Left hindlimb (tissue), 1 donor: Measurements from ENCODE around the gene ALDH6A1.
A peak's percentile ranks its signal among the peaks of the same experiment; 100 is the strongest.
"Not testable (repeated sequence)": the region's sequence is repeated elsewhere in the genome, so short reads cannot be mapped to it uniquely, and the experiment has no call there.

ENCODE experiments used
- DNase-seq: peaks from one replicate; pipeline ENCODE4 v3.0.0-alpha.2; 2018

The ALDH6A1 gene

DNA sequence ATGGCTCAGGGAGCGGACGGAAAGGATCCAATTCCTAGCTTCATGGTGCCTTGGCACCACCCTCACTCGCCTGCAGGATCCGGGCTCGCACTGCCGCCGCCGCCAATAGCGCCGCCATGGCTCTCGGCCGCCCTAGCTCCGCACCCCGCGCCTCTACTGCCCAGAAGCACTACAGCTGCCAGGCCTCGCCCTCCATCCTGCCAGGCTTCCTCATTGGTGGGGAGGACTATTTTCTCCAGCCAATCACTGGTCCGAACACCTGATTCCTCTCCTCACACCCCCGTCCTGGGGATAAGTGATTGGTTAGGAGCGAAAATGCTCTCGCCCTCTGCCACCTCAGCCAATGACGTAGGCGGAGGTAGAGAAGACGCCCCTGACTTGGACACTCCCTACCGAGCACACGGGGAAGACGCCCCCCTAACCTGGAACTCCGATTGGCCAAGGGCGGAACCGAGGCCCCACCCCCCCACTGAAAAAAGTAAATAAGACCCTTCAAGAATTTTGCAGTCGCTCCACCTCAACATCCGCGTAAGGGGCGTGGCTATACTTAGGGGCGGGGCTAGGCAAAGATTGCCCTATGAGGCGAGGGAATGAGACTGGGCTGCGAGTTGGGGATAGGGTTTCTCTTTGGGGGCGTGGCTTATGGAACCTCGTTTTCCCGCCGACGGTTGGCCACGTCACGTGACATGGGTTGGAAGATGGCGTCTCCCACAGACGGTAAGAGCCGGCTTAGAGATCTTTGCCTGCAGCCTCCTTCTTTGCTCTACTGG, at the start of gene ALDH6A1, which contains the start of gene LIN52:
ALDH6A1 (minus strand) TSS at position 177 of the 770 bp plus-strand sequence; CDS start at position 118, 59 bp downstream.
LIN52 (plus strand) TSS at position 680 of the 770 bp plus-strand sequence; CDS start at position 699, 19 bp downstream.
- DNase-seq, result peak; percentile 100

- DNase-seq, result no peak
These were observed 43.4 kb upstream of the ALDH6A1 start for GRCh38 chr14:74127634-74128033.

DNA sequence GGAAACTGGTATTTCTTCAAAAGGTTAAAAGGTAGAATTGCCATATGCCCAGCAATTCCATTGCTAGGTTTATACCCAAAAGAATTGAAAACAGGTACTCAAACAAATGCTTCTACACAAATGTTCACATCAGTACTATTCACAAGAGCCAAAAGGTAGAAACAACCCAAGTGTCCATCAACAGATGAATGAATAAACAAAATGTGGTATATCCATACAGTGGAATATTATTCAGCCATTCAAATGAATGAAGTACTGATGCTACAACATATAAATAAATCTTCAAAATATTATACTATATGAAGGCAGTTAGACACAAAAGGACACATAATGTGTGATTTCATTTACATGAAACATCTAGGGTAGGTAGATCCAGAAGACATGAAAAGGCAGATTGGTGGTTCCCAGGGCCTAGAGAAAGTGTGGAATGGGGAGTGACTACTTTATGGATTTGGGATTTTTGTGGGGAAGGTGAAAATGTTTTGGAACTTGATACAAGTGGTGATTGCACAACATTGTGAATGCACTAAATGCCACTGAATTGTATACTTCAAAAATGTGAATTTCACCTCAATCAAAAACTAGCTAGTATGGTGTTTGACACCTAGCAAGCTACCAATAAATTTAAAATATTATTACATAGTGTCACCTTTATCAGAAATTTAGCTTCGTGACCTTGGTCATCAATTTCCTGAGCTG, 42.2 kb upstream of the ALDH6A1 start:
- no peak for DNase-seq

- DNase-seq, result not testable (repeated sequence)
These were observed 41.2 kb upstream of the ALDH6A1 start for GRCh38 chr14:74125487-74125886.

- not testable (repeated sequence) for DNase-seq
These were observed 27.4 kb upstream of the ALDH6A1 start for GRCh38 chr14:74111395-74112216.

GRCh38 chr14:74109369-74109768, 25.1 kb upstream of the ALDH6A1 start:
- DNase-seq, result no peak

DNA sequence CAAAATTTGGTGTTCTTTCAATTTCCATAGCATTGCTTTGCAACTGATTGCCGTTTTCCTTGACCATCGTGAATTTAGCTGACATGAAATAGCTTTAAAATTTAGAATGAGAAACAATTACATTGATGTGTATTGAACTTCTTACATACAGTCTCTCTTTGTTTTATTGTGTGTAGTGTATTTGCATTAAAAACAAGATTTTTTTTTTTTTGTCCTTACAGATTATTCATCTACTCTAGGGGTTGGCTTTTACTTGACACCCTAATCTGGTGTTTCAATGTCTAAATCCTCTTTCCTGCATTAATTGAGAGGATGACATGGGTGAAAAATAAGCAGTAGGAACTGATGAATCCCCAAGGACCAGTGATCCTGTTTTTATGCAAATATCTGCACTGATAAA, 21.1 kb upstream of the ALDH6A1 start:
- no peak for DNase-seq

- DNase-seq, result no peak
These were observed 5.2 kb upstream of the ALDH6A1 start for GRCh38 chr14:74089251-74090020.

- no peak for DNase-seq
These were observed 1.6 kb upstream of the ALDH6A1 start for GRCh38 chr14:74085828-74086227.

- DNase-seq, result no peak
These were observed 889 bp upstream of the ALDH6A1 start for GRCh38 chr14:74085047-74085637.

DNA sequence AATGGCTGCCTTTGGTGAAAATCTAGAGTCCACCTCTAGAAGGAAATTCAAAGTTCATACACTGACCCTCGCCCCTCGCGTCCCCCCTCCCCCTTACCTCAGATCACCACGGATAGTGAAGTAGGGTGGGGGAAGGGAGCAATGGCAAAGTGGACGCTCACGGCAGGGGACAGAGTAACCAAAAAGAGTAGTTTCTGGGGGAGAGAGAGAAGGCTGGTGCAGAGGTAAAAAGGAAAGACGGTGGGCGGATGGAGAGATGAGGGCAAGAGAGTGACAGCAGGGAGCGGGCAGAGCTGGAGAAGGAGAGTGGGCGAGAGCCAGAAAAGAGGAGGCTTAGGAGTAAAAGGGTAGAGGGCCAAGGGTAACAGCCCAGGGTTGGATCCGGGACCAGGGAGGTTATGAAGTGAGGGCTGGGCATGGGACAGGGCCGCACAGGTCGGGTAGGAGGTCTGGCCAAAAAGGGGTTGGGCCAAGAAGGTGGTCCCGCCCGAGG, 423 bp downstream of the ALDH6A1 start:
- peak; percentile 34 for DNase-seq

GRCh38 chr14:74083161-74083560, 1.1 kb downstream of the ALDH6A1 start:
- no peak for DNase-seq

- no peak for DNase-seq
These were observed 2.8 kb downstream of the ALDH6A1 start for GRCh38 chr14:74081491-74081890.

DNA sequence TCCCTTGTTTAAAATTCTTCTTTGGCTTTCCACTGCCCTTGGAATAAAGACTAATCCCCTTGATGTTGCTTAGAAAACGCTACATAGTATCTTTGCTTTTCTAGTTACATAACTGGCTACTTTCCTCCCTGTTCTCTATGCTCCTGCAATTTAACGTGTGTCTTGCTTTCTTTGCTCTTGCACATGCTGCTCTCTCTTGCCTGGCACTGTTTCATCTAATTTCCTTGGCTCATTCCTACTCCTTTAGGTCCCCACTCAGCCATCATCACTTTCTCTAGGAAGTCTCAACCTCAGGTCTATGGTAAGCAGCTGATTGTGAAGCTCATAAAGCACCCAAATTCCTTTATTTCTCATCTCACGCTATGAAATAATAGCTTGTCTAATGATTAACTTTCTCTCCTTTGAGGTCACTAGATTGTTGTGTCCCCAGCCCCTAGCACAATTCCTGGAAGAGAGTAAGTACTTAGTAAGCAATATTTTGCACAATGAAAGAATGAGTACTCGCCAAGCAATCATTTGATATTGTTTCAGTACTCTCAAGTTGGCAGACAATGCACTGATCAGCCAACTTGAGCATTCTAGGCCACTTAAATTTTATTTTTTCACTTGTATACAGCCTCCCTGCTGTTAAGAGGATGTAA, 3.3 kb downstream of the ALDH6A1 start:
- DNase-seq, result no peak

DNA sequence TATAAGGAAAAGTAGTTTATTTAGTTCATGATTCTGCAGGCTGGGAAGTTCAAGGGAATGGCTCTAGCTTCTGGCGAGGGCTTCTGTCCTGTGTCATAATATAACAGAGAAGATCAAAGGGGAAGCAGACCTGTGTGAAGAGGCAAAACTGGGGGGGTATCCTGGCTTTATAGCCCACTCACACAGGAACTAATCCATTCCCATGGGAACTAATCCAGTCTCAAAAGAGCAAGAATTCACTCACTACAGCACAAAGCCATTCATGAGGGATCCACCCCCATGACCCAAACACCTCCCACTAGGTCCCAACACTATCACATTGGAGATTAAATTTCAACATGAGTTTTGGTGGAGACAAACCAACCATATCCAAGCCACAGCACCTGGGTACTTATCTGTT, 6.9 kb downstream of the ALDH6A1 start:
- DNase-seq, result no peak

DNA sequence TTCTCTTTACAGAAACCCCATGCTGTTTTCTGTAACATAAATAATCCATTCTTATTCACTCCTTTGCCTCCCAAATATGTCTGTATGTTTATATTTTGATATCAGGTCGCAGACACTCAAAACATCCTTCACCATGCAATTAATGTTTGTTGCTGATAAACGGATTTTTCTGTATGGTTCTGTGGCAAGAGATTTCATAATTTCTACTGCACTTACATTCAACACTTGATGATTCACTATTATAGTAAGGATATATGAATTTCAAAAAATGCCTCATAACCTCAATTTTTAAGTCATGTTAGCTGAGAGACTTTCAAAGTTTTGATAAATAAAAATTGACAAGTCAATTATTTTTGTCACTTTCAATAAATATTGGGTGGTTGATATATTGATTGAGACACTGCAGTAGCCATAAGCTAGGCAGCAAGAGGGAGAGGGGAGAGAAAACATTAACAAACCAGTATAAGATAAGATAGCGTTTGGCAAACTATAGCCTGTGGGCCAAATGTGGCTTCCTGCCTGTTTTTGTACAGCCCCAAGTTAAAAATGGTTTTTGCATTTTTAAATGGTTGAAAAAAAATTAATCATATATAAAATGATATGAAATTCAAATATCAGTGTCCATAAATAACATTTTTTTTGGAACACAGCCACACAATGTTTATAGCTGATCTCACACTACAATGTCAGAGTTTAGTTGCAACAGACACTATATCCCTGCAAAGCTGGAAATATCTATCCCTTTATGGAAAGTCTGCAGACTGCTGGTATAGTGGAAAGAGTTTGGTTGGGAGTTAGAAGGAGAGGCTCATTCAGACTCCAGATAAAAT, 18.3 kb downstream of the ALDH6A1 start:
- DNase-seq, result no peak

GRCh38 chr14:74064883-74065282, 19.4 kb downstream of the ALDH6A1 start:
- DNase-seq, result no peak

GRCh38 chr14:74064426-74064825, 19.8 kb downstream of the ALDH6A1 start:
- DNase-seq, result no peak

DNA sequence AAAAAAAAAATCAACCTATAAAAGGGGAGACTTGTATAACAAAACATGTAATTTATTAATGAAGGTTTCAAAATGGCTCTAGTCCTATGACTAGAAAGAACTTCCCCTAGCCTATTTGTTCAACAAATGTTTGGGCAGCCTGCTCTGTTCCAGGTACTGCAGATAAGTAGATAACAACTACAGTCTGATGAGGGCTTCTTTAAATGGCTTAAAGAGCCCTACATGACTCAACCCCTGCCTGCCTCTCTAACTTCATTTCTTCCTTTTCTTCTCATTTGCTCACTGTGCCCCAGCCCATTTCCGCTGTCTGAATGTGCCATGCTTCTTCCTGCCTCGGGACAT, 21.5 kb downstream of the ALDH6A1 start:
- no peak for DNase-seq

- no peak for DNase-seq
These were observed 34.3 kb downstream of the ALDH6A1 start for GRCh38 chr14:74049876-74050495.
